Esophagus squamous epithelium (tissue), 4 donors: ENCODE measurements around the gene RBM17.

Experiments used
- POLR2A ChIP-seq, 4 donors: fragments of 450-650 bp; IDR thresholded peaks; one replicate each; pipeline ENCODE4 v1.6.1; 2017; ENCODE audit warnings: antibody characterized with exemption in 4 of 4, mild to moderate bottlenecking in 4 of 4, moderate library complexity in 3 of 4
- TF ChIP-seq, protein P1 (sequence below), 6 experiments: fragments of 450-650 bp in 4 of 6; fragments of 200-600 bp in 2 of 6; sonication (generic) in 2 of 6; IDR thresholded peaks; one replicate each; pipeline ENCODE4 v1.5.1; 2016 to 2019; ENCODE audit warnings: antibody characterized with exemption in 6 of 6, mild to moderate bottlenecking in 4 of 6, moderate library complexity in 4 of 6

GRCh38 chr10:6055929-6056328, 32.9 kb upstream of the RBM17 start:
- TF ChIP-seq, protein P1, sequence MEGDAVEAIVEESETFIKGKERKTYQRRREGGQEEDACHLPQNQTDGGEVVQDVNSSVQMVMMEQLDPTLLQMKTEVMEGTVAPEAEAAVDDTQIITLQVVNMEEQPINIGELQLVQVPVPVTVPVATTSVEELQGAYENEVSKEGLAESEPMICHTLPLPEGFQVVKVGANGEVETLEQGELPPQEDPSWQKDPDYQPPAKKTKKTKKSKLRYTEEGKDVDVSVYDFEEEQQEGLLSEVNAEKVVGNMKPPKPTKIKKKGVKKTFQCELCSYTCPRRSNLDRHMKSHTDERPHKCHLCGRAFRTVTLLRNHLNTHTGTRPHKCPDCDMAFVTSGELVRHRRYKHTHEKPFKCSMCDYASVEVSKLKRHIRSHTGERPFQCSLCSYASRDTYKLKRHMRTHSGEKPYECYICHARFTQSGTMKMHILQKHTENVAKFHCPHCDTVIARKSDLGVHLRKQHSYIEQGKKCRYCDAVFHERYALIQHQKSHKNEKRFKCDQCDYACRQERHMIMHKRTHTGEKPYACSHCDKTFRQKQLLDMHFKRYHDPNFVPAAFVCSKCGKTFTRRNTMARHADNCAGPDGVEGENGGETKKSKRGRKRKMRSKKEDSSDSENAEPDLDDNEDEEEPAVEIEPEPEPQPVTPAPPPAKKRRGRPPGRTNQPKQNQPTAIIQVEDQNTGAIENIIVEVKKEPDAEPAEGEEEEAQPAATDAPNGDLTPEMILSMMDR (IDR thresholded peaks at IDR 0.05): no peak
- TF ChIP-seq POLR2A (IDR thresholded peaks at IDR 0.05): no peak
